SK-N-DZ (cell line): Measurements from ENCODE around the gene XPO5. TPM values are rescaled to one million over a fixed set of nuclear protein-coding genes. Genes with fewer than 3 reads are reported as not detected.
A peak's percentile ranks its signal among the peaks of the same experiment; 100 is the strongest.
"Not testable (repeated sequence)": the region's sequence is repeated elsewhere in the genome, so short reads cannot be mapped to it uniquely, and the experiment has no call there.

Source experiments
- DNase-seq: peaks from one replicate; pipeline ENCODE4 v3.0.0-alpha.2; 2015; ENCODE audit warnings: low spot score
- polyA plus RNA-seq, 2 experiments: library from polyadenylated mRNA; depleted of rRNA; stranded (reverse); fragments of >200 nt; gene quantifications; 2 replicates each; pipeline ENCODE4 v1.2.3, GENCODE V29; 2014

XPO5 gene
- polyA plus RNA-seq (2014; cell fraction: cytosol; rRNA removed): 74.1 and 84.4 TPM in 2 replicates
- polyA plus RNA-seq (2014; cell fraction: nucleus; rRNA removed): 70.5 and 103 TPM in 2 replicates

DNA sequence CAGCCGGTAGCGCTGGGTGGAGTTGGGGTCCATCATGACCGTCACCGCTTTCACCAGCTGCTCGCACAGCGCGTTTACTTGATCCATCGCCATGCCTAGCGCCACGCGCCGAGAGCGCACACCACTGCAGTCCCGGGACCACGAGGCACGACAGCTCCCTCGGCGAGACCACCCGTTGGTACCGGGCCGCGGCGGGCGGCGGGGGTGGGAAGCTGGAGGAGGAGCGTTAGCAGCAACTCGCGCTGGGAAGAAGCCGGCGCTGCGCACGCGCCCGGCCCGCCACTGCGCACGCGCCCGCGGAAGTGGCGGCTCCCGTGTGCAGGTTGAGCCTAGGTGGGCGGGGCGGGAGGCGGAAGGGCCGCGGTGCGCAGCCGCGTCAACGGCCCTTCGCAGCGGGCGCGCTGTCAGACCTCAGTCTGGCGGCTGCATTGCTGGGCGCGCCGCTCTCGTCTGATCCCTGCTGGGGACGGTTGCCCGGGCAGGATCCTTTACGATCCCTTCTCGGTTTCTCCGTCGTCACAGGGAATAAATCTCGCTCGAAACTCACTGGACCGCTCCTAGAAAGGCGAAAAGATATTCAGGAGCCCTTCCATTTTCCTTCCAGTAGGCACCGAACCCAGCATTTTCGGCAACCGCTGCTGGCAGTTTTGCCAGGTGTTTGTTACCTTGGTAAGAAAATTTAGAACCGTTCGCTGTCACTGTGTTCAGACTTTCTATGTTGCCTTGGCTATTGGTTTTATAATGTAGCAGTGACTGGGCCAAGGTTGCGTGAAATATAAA, at the start of gene XPO5, which contains the start of gene POLH:
XPO5 (minus strand) TSS at position 267 of the 780 bp plus-strand sequence; CDS start at position 93, 174 bp downstream.
POLH (plus strand) TSS at position 414 of the 780 bp plus-strand sequence. CDS start 6,135 bp downstream, outside the sequence.
- peak; percentile 89 for DNase-seq

DNA sequence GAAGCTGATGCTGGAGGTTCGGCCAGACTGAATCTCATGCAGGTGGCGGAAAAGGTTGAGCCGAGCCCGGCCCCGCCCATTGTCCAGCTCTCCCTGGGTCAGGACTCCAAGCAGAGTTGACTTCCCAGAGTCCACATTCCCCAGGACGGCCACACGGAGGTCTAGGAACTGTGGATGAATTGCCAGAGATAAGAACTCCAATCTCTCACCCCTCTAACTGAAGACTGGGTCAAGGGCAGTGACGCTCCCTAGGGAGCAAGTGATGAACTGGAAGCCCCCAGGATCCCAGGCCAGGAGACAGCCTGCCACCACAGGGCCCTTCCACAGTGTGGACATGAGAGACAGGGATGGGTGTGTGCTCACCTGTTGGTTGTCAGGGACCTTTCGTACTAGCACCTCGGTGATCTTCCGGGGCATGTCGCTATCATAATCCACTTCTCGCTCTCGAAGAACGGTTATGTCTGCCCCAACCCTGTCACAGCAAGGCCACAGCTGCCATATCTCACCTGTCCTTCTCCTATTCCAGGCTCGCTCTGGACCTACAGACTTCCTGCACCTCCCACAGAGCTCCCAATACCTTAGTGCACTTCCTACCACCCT, 49.7 kb upstream of the XPO5 start:
- no peak for DNase-seq

DNA sequence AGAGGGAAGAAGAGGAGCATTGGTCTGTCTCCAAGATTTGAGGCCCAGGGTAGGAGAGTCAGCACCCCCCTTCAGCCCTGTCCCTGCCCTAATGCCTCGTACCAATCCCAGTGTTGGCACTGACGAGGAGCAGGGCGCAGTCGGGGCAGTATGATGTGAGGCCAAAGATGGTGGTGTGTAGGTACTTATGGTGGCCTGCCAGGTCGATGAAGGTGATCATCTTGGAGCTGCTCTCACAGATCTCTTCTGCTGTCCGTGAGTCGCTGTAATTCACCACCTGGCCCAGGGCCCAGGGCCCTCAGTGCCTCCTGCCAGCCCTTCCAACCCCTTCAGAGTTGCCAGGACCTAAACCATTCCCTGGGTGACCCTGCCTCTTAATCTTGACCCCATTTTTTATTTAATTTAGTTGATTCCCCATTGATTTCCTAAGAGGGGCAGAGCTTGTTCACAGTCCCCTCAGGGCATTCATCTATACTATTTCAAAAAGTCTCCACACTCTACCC, 49.0 kb upstream of the XPO5 start:
- no peak for DNase-seq

DNA sequence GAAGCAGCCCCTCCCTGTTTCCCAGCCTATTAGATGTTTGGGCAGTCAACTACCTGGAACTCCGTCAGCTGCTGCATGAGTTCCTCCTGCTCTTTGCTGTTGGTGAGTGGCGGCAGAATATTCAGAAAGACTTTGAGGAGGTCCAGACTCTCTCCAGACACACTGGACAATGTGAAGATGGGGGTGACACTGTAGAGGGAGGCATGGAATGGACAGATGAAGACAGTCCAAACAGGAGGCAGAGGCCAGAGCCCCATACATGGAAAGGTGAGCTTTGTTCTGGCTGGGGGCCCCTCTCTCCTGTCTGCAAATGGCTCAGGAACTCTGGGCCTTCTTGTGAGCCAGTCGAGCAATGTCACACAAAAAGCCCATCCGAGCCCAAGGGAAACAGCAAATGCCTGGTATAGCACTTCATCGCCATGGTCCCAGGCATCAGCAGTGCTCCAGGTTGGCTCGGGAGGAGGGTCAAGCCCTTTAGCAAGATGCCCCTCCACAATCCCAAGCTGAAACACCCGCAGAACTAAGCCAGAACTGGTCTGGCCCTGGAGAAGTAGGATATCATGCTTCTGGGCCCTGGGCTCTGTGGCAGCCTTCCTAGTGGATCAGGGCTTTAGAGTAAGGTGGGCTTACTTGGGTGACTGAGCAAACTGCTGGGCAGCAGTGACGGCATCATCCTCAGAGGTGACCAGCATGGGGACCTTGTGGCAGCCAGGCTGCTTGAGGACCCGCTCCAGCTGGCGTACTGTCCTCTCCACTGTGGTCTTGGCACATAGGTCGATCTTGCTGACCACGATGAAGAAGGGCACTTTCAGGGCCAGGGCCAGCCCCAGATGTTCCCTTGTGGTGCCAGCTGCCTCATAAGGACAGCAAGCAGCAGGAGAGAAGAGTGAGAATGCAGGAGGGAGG, 48.3 kb upstream of the XPO5 start:
- DNase-seq: no peak

DNA sequence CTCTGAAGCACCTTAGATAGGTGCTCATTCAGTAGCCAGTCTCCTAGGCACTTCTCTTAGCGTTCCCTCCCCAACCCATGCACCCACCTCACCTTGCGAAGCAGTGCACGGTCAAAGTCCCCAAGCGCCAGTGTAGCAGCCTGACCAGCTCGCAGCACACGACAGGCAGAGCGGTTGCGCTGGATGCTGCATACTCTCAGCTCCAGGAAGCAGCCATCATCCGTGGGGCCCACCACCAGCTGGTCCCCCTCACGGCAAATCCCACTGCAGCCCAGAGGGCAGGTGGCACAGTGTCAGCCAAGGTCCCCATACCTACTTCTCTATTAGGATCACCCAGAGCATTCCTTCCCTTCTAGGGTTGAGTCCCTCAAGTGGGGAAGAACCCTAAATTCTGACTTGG, 46.7 kb upstream of the XPO5 start:
- no peak for DNase-seq

DNA sequence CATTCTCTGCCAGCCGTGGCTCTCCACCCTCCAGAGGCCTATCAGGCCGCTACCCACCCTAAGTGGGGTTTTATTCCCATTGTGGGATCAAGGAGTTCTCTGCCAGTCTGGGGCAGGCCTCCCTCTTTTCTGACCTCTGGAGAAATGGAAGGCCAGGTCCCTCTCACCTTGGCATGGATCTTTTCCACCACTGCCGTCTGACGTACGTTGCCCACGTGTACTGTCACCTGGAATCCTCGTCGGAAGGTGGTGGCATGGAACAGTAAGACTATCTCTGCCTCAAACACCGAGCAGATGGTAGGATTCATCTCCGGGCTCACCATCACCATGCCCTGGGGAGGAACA, 46.0 kb upstream of the XPO5 start:
- no peak for DNase-seq

DNA sequence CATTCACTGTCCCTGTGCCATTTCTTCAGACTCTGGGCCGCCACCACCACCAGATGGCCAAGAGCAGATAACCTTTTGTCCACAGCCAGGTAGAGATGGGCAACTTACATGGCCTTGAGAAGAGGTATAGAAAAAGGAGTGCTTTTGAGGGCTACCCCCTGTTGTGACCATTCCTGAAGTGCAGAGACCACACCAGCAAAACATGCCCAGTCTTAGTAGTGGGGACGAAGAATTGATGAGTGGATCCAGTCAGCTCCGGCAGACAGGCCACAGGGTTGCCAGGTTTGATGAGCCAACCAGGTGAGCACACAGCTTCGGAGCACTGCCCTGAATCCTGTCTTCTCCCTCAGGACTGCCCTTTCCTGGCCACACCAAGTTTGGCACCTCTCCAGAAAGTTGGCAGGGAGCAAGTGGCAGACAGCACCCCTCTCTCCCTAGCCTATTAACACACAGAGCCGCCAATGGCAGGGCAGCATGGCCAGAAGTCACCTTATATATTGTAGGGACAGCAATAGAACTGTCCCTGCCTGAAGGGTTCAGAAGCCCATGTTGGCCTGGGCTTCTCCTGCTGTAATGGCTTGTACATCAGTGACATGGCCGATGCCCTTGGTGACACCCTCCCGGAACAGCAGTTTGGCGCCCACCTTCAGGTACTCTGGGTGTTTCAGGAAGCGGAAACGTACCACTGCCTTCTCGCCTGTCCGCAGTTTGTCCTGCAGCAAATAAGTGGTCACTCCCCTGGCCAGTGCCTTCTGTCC, 45.4 kb upstream of the XPO5 start:
- DNase-seq: no peak

DNA sequence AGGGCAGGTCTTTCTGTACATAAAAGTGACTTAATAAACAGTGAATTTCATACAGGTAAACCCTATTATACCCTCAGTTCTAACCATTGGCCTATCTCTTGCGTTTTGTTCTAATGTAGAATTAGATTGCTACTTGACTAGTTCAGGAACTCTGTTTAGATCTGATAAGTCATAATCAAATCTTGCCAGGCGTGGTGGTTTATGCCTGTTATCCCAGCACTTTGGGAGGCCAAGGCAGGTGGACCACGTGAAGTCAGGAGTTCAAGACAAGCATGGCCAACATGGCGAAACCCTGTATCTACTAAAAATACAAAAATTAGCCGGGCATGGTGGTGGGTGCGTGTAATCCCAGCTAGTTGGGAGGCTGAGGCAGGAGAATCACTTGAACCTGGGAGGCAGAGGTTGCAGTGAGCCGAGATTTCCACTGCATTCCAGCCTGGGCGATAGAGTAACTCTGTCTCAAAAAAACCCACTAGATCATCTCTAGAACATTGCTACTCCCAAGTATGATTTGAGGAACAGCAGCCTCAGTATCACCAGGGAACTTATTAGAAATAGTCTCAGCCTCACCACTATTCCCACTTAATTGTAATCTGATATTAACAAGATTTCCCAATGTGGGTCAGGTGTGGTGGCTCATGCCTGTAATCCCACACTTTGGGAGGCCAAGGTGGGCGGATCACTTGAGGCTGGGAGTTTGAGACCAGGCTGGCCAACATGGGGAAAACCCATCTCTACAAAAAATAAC, 41.1 kb upstream of the XPO5 start:
- no peak for DNase-seq

DNA sequence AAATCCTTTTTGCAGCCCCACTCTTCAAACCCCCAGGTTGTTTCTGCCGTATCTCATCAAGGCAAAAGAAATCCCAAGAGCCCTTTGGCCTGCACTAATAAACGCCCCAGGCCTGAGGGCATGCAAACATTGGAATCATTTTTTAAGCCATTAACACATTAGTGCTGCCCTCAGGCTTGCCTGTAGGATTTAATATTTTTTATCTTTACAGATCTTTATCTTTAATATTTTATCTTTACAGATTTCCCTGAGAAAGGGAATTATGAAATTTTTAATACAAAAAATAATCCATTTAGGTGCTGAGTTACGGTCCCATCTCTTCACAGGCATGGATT, 38.5 kb upstream of the XPO5 start:
- DNase-seq: no peak

DNA sequence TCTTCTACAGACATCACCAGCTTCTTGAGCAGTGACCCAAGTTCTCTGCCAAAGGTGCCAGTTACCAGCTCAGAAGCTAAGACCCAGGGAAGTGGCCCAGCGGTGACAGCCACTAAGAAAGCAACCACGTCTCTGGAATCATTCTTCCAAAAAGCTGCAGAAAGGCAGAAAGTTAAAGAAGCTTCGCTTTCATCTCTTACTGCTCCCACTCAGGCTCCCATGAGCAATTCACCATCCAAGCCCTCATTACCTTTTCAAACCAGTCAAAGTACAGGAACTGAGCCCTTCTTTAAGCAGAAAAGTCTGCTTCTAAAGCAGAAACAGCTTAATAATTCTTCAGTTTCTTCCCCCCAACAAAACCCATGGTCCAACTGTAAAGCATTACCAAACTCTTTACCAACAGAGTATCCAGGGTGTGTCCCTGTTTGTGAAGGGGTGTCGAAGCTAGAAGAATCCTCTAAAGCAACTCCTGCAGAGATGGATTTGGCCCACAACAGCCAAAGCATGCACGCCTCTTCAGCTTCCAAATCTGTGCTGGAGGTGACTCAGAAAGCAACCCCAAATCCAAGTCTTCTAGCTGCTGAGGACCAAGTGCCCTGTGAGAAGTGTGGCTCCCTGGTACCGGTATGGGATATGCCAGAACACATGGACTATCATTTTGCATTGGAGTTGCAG, 38.0 kb upstream of the XPO5 start:
- no peak for DNase-seq

DNA sequence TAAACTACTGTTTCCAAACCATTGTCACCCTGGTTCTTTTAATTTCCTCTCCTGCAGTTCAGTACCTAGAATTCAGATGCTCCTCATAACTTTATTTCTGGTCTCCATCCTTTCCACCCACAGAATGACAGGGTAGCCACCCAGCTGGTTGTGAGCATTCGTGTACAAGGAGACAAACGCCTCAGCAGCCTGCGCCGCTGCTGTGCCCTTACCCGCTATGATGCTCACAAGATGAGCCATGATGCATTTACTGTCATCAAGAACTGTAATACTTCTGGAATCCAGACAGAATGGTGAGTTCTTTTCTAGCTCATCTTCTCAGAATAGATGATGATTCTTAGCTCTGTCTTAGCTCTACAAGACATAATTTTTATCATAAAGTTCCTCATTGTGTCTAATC, 34.6 kb upstream of the XPO5 start:
- DNase-seq: no peak

DNA sequence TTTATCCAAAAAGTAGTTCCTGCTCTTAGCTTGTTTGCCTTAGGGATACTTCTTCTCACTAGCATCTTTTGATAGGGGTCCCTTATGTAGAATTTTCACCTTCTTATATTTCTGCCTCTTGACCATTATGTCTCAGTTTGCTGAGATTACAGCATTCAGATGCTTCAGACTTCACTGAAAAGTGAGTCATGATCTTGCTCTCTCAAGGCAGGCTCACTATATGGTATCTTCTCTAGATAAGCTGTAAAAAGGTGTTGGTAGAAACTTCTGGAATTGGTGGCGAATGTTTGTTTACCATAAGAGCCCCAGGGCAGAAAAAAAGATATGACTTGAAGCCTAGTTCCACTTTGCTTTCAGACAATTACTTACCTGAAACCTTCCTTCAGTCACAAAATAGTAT, 33.6 kb upstream of the XPO5 start:
- no peak for DNase-seq

DNA sequence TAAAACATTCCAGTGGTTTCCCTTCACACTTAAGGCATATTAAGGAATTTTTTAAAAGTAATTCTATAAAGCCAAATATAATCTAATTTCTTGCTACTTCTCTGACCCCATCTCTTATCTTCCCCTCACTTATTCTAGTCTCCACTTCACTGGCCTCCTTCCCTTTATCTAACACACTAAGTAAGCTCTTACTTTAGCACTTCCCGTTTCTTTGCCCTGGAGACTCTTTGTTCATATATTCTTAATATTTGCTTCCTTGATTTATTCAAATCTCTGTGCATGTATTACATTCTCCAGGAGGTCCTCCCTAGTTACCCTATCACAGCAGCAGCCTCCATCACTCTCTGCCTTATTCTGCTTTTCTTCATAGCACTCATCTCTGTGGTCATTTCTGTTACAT, 33.0 kb upstream of the XPO5 start:
- no peak for DNase-seq

DNA sequence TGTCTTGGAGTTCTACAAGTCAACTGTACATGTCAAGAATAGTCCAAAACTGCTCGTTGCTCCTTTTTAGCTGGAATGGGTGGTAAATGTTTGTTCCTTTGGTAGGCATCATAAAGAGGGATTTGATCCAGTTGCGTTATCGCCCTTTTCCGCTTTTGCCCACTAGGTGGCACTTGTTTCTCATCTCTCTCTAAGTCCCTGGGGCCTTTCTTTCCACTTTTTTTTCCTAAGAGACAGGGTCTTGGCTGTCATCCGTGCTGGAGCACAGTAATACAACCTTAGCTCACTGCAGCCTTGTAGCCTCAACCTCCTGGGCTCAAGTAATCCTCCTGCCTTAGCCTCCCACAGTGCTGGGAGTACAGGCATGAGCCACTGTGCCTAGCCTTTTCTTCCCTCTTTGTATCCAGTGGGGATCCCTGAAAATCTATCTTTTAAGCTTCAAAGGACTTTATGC, 32.5 kb upstream of the XPO5 start:
- peak; percentile 82 for DNase-seq

DNA sequence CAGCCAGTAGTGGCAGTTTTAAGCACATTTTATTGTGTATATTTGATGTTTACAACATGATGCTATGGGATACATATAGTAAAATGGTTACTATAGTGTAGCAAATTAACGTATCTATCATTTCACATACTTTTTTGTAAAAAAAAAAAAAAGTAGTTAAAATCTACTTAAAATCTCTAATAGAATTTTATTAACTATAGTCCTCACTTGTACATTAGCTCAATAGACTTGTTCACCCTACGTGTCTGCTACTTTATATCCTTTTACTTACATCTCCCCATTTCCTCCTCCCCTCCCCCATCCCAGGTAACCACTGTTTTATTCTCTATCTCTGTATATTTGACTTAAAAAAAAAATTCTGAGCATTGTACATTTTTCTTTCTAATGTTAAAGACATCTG, 30.2 kb upstream of the XPO5 start:
- DNase-seq: no peak

DNA sequence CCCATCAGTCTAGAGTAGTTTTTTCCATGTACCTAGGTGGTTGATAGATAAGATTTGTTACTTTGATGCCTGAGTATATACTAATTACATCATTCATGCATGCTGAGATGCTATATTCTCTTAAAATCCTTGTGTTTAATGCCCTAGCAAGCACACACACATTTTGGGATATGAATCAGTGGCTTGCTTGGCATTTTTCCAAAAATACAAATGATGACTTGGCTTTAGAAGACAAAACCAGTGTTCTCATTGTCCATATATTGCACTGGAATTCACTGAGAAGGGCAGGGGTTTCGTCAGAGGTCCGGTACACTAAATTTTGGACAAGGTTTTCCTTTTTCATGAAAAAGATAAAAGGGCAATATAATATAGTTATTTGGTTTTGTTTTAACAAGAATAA, 28.3 kb upstream of the XPO5 start:
- DNase-seq: no peak

DNA sequence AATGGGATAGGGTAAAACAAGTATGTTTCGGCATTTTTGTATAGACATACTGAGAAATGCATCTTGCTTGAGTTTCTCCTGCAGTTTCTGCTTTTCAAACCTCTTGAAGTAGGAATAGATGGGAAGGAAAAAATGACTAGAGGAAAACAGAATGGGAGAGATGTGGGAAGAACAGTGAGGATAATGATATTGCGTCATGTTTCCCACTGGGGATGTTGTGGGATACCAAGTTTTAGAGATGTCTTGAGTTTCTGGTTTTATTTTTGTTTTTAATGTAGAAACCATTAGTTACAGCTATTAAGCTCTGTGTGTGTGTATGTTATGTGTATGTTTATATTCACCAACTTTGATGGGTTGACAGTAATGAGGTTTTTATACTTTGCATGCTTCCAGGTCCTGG, 24.8 kb upstream of the XPO5 start:
- no peak for DNase-seq

DNA sequence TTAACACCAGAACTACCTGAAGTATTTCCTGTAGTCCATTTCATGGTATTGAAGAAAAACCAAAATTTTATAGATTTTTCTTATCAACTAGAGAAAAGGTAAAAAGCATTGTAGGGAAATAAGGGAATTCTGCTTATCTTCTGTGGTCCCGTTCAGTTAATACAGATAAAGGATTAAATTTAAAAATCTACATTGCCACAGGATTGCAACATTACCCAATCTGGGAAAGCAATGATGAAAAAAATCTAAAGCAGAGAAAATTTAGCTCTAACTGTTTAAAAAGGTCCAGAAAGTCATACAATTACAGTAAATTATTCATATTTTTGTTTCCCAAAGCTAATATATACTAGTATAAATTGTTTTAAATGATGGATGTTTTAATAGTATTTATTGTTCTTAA, 18.1 kb upstream of the XPO5 start:
- no peak for DNase-seq

DNA sequence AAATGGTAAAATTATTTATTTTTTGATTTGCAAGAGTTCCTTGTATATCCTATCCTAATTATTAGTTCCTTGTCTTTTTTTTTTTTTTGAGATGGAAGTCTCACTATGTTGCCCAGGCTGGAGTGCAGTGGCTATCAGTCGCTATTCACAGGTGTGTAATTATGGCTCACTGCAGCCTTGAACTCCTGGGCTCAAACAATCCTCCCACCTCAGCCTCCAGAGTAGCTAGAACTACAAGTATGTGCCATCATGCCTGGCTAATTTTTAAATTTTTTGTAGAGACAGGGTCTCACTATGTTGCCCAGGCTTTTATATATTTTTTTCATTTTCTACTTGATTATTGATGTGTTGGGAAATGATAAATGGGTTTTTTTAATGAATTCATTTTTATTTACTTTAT, 13.7 kb upstream of the XPO5 start:
- DNase-seq: not testable (repeated sequence)

DNA sequence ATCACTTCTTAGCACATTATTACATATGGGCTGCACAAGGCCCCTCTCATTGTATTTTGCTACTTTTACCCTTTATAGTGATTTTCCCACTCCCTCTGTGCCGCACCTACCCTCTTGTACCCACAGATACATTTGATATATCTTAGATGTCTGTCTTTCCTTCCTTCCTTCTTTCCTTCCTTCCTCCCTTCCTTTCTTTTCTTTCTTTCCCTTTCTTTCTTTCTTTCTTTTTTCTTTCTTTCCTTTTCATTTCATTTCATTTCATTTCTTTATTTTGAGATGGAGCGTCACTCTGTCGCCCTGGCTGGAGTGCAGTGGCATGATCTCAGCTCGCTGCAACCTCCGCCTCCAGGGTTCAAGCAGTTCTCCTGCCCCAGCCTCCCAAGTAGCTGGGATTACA, 12.4 kb upstream of the XPO5 start:
- no peak for DNase-seq
